HEK293 (cell line): ENCODE measurements around the gene FANCC.

Experiments
- CTCF ChIA-PET: fragments of 350-600 bp; formaldehyde crosslinking; extraction: SDS; loops from one replicate; lab custom pipeline; 2021; ENCODE audit warnings: antibody characterized with exemption; lab: Yijun Ruan, JAX
- POLR2A ChIA-PET: fragments of 300-600 bp; formaldehyde crosslinking; extraction: SDS; loops from one replicate; lab custom pipeline; 2020; ENCODE audit warnings: antibody characterized with exemption, inconsistent platforms; lab: Yijun Ruan, JAX
- H3K27ac ChIP-seq: fragments of 200-500 bp; sonication (Bioruptor generic); 2 replicates; pipeline ENCODE4 v1.5.1; 2014; ENCODE audit warnings: low read depth, low read length, control low read depth, inconsistent platforms; ENCODE audit errors: extremely low read depth
- H3K36me3 ChIP-seq, 2 experiments: fragments of 200-500 bp in 1 of 2; sonication (Bioruptor generic) in 1 of 2; 1 replicate in 1 of 2; 2 replicates in 1 of 2; pipeline ENCODE4 v1.5.1; 2014 to 2017; ENCODE audit warnings: inconsistent platforms in 2 of 2, low read length in 2 of 2; ENCODE audit not compliant: control insufficient read depth in 2 of 2, insufficient read depth in 1 of 2
- H3K4me1 ChIP-seq: fragments of 200-500 bp; sonication (Bioruptor generic); 2 replicates; pipeline ENCODE4 v1.5.1; 2014; ENCODE audit warnings: mild to moderate bottlenecking, low read length, inconsistent platforms; ENCODE audit not compliant: control insufficient read depth, insufficient read depth
- H3K4me3 ChIP-seq: 2 replicates; pipeline ENCODE4 v1.5.1; 2011; ENCODE audit warnings: low read depth, mild to moderate bottlenecking, control low read depth, low read length, moderate library complexity
- H3K9me3 ChIP-seq: fragments of 200-500 bp; sonication (Bioruptor generic); 2 replicates; pipeline ENCODE4 v1.5.1; 2014; ENCODE audit warnings: low read depth, low read length, inconsistent platforms; ENCODE audit not compliant: control insufficient read depth, insufficient read depth
- BCL11A ChIP-seq: fragments of 450-650 bp; formaldehyde crosslinking; IDR thresholded peaks from 2 replicates; pipeline ENCODE4 v1.5.1; 2016; ENCODE audit warnings: low read depth, missing biosample characterization, missing genetic modification characterization
- GLI4 ChIP-seq: fragments of 450-650 bp; formaldehyde crosslinking; IDR thresholded peaks from 2 replicates; pipeline ENCODE4 v1.5.1; 2016; ENCODE audit warnings: missing biosample characterization, missing genetic modification characterization
- GLIS2 ChIP-seq: fragments of 450-650 bp; formaldehyde crosslinking; IDR thresholded peaks from 2 replicates; pipeline ENCODE4 v1.5.1; 2016; ENCODE audit warnings: missing biosample characterization, missing genetic modification characterization
- HOXC10 ChIP-seq: sonication (generic); formaldehyde crosslinking; IDR thresholded peaks from 2 replicates; pipeline ENCODE4 v1.8.1; 2023; ENCODE audit warnings: mild to moderate bottlenecking, missing genetic modification reagents
- KLF7 ChIP-seq: fragments of 450-650 bp; formaldehyde crosslinking; IDR thresholded peaks from 2 replicates; pipeline ENCODE4 v1.5.1; 2016; ENCODE audit warnings: missing biosample characterization, missing genetic modification characterization, borderline replicate concordance
- SP3 ChIP-seq: fragments of 450-650 bp; formaldehyde crosslinking; IDR thresholded peaks from 2 replicates; pipeline ENCODE4 v1.5.1; 2016; ENCODE audit warnings: missing biosample characterization, missing genetic modification characterization
- WT1 ChIP-seq: fragments of 450-650 bp; formaldehyde crosslinking; IDR thresholded peaks from 2 replicates; pipeline ENCODE4 v1.5.1; 2016; ENCODE audit warnings: missing biosample characterization, missing genetic modification characterization
- ZBTB7A ChIP-seq: fragments of 450-650 bp; formaldehyde crosslinking; IDR thresholded peaks from 2 replicates; pipeline ENCODE4 v1.5.1; 2016; ENCODE audit warnings: low read depth, missing biosample characterization, missing genetic modification characterization
- ZNF133 ChIP-seq: fragments of 450-650 bp; formaldehyde crosslinking; IDR thresholded peaks from 2 replicates; pipeline ENCODE4 v1.5.1; 2016; ENCODE audit warnings: missing biosample characterization, missing genetic modification characterization
- ZNF221 ChIP-seq: fragments of 450-650 bp; formaldehyde crosslinking; IDR thresholded peaks from 2 replicates; pipeline ENCODE4 v1.5.1; 2017; ENCODE audit warnings: missing biosample characterization, missing genetic modification characterization, borderline replicate concordance
- ZNF248 ChIP-seq: fragments of 450-650 bp; formaldehyde crosslinking; IDR thresholded peaks from 2 replicates; pipeline ENCODE4 v1.5.1; 2017; ENCODE audit warnings: missing biosample characterization, missing genetic modification characterization
- ZNF311 ChIP-seq: fragments of 450-650 bp; formaldehyde crosslinking; IDR thresholded peaks from 2 replicates; pipeline ENCODE4 v1.5.1; 2017; ENCODE audit warnings: missing biosample characterization, missing genetic modification characterization, borderline replicate concordance
- ZNF391 ChIP-seq: fragments of 450-650 bp; formaldehyde crosslinking; IDR thresholded peaks from 2 replicates; pipeline ENCODE4 v1.5.1; 2016; ENCODE audit warnings: low read depth, missing biosample characterization, missing genetic modification characterization, borderline replicate concordance
- ZNF404 ChIP-seq: fragments of 450-650 bp; formaldehyde crosslinking; IDR thresholded peaks from 2 replicates; pipeline ENCODE4 v1.5.1; 2017; ENCODE audit warnings: missing biosample characterization, missing genetic modification characterization
- ZNF555 ChIP-seq: fragments of 450-650 bp; formaldehyde crosslinking; conservative IDR thresholded peaks from 2 replicates; pipeline ENCODE4 v1.5.1; 2017; ENCODE audit warnings: missing biosample characterization, mild to moderate bottlenecking, missing genetic modification characterization, inconsistent platforms
- ZNF558 ChIP-seq: fragments of 450-650 bp; formaldehyde crosslinking; IDR thresholded peaks from 2 replicates; pipeline ENCODE4 v1.5.1; 2016; ENCODE audit warnings: missing biosample characterization, missing genetic modification characterization
- ZNF610 ChIP-seq: fragments of 450-650 bp; formaldehyde crosslinking; IDR thresholded peaks from 2 replicates; pipeline ENCODE4 v1.5.1; 2016; ENCODE audit warnings: missing biosample characterization, missing genetic modification characterization, borderline replicate concordance
- ZNF654 ChIP-seq: fragments of 450-650 bp; formaldehyde crosslinking; IDR thresholded peaks from 2 replicates; pipeline ENCODE4 v1.5.1; 2016; ENCODE audit warnings: low read depth, missing biosample characterization, missing genetic modification characterization
- TF ChIP-seq, protein P1 (sequence below): fragments of 450-650 bp; formaldehyde crosslinking; IDR thresholded peaks from 2 replicates; pipeline ENCODE4 v1.5.1; 2016; ENCODE audit warnings: missing biosample characterization, missing genetic modification characterization
- TF ChIP-seq, protein P2 (sequence below): sonication (generic); formaldehyde crosslinking; IDR thresholded peaks from 2 replicates; pipeline ENCODE4 v1.8.1; 2022; ENCODE audit warnings: mild to moderate bottlenecking, moderate library complexity, missing genetic modification reagents
- TF ChIP-seq, protein P3 (sequence below): fragments of 450-650 bp; formaldehyde crosslinking; IDR thresholded peaks from 2 replicates; pipeline ENCODE4 v1.5.1; 2016; ENCODE audit warnings: missing biosample characterization, missing genetic modification characterization
- TF ChIP-seq, protein P4 (sequence below): fragments of 450-650 bp; formaldehyde crosslinking; IDR thresholded peaks from 2 replicates; pipeline ENCODE4 v1.5.1; 2016; ENCODE audit warnings: missing biosample characterization, missing genetic modification characterization
- TF ChIP-seq, protein P5 (sequence below): fragments of 450-650 bp; formaldehyde crosslinking; IDR thresholded peaks from 2 replicates; pipeline ENCODE4 v1.5.1; 2016; ENCODE audit warnings: missing biosample characterization, missing genetic modification characterization

Gene FANCC

DNA sequence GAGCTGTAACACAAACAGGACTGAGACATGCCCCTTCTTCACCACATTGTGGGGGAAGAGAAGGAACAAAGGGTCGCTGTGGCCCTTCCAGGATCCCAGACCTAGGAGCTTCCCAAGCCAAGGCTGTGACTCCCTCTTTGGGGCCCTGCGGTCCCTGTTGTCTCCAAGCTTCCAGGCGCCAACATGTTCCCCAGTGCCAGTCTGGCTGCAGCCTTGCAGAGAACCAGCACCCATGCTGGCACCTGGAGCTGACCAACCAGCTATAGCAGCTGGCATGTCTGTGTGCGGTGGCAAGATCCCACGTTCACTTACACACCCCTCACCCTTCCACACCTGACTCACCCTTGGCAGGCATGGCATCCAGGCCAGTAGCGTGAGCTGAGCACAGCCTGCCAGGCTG is 20.7 kb upstream of the FANCC start:
- Histone ChIP-seq H3K4me1 (no peaks in the 10 kb centered on the region), H3K36me3 (no peaks in the 10 kb centered on the region), H3K4me3 (no peak overlapping the region), H3K27ac (no peak overlapping the region), H3K9me3 (no peaks in the 10 kb centered on the region)
- TF ChIP-seq ZNF221, result no peak
- no peak for TF ChIP-seq ZNF248
- no peak for TF ChIP-seq HOXC10
- TF ChIP-seq ZNF404 (tag by site-specific recombination), result no peak
- no peak for TF ChIP-seq ZNF654 (tag by site-specific recombination)
- no peak for TF ChIP-seq ZNF558 (tag by site-specific recombination)
- TF ChIP-seq ZNF133 (tag by site-specific recombination), result no peak
- no peak for TF ChIP-seq ZNF610 (tag by site-specific recombination)
- TF ChIP-seq, protein P1, sequence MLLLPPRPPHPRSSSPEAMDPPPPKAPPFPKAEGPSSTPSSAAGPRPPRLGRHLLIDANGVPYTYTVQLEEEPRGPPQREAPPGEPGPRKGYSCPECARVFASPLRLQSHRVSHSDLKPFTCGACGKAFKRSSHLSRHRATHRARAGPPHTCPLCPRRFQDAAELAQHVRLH (tag by site-specific recombination), result no peak
- no peak for TF ChIP-seq WT1 (tag by site-specific recombination)
- TF ChIP-seq, protein P2, sequence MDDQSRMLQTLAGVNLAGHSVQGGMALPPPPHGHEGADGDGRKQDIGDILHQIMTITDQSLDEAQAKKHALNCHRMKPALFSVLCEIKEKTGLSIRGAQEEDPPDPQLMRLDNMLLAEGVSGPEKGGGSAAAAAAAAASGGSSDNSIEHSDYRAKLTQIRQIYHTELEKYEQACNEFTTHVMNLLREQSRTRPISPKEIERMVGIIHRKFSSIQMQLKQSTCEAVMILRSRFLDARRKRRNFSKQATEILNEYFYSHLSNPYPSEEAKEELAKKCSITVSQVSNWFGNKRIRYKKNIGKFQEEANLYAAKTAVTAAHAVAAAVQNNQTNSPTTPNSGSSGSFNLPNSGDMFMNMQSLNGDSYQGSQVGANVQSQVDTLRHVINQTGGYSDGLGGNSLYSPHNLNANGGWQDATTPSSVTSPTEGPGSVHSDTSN (CRISPR knock-in tag), result no peak
- no peak for TF ChIP-seq ZNF311 (tag by site-specific recombination)
- TF ChIP-seq ZNF555 (tag by site-specific recombination), result no peak
- no peak for TF ChIP-seq GLIS2 (tag by site-specific recombination)
- no peak for TF ChIP-seq ZBTB7A (tag by site-specific recombination)
- TF ChIP-seq, protein P3, sequence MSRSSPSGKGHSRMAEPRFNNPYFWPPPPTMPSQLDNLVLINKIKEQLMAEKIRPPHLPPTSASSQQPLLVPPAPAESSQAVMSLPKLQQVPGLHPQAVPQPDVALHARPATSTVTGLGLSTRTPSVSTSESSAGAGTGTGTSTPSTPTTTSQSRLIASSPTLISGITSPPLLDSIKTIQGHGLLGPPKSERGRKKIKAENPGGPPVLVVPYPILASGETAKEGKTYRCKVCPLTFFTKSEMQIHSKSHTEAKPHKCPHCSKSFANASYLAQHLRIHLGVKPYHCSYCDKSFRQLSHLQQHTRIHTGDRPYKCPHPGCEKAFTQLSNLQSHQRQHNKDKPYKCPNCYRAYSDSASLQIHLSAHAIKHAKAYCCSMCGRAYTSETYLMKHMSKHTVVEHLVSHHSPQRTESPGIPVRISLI (tag by site-specific recombination), result no peak
- no peak for TF ChIP-seq BCL11A (tag by site-specific recombination)
- POLR2A ChIA-PET, result no interaction called here
- CTCF ChIA-PET, result interaction anchor here (0.9 kb wide), 2 partner anchors 19 to 33 kb away, joined by 3 read pairs; no protein-coding TSS in a partner anchor

DNA sequence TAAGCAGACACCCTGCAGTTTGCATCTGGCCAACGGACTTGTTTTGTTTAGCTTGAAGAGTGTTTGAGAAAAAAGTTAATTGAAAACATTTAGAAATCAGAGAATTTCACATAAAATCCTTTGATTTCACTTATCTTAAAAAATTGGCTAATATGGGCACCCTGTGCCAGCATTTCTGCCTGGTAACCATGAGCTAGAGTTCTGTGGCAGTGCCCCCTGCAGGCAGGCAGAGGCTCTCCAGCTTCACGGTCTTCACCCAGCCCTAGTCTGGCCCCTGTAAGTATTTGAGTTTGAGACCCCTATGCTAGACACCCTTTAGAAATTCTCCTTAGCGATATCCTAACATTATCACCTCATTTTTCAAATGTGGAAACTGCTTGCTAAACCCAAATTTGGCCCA is 18.8 kb upstream of the FANCC start:
- ChIA-PET CTCF (interaction anchor here (0.7 to 1.6 kb wide), 7 partner anchors 8 to 132 kb away, joined by 3 to 7 read pairs (median 4); no protein-coding TSS in a partner anchor), POLR2A (no interaction called here)
- Histone ChIP-seq H3K9me3 (no peaks in the 10 kb centered on the region), H3K36me3 (no peaks in the 10 kb centered on the region), H3K27ac (no peak overlapping the region), H3K4me1 (no peaks in the 10 kb centered on the region), H3K4me3 (no peak overlapping the region)
- no peak for TF ChIP-seq SP3
- TF ChIP-seq, protein P4, sequence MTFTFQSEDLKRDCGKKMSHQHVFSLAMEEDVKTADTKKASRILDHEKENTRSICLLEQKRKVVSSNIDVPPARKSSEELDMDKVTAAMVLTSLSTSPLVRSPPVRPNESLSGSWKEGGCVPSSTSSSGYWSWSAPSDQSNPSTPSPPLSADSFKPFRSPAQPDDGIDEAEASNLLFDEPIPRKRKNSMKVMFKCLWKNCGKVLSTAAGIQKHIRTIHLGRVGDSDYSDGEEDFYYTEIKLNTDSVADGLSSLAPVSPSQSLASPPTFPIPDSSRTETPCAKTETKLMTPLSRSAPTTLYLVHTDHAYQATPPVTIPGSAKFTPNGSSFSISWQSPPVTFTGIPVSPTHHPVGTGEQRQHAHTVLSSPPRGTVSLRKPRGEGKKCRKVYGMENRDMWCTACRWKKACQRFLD (tag by site-specific recombination), result no peak
- TF ChIP-seq ZNF391 (tag by site-specific recombination), result no peak
- TF ChIP-seq, protein P5, sequence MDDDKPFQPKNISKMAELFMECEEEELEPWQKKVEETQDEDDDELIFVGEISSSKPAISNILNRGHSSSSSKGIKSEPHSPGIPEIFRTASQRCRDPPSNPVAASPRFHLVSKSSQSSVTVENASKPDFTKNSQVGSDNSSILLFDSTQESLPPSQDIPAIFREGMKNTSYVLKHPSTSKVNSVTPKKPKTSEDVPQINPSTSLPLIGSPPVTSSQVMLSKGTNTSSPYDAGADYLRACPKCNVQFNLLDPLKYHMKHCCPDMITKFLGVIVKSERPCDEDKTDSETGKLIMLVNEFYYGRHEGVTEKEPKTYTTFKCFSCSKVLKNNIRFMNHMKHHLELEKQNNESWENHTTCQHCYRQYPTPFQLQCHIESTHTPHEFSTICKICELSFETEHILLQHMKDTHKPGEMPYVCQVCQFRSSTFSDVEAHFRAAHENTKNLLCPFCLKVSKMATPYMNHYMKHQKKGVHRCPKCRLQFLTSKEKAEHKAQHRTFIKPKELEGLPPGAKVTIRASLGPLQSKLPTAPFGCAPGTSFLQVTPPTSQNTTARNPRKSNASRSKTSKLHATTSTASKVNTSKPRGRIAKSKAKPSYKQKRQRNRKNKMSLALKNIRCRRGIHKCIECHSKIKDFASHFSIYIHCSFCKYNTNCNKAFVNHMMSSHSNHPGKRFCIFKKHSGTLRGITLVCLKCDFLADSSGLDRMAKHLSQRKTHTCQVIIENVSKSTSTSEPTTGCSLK, result no peak
- no peak for TF ChIP-seq KLF7
- TF ChIP-seq GLI4 (tag by site-specific recombination), result no peak
